Esophagus mucosa (tissue), 1 donor: Measurements from ENCODE around the gene C7orf25. TPM values are rescaled to one million over a fixed set of nuclear protein-coding genes. Genes with fewer than 3 reads are reported as not detected.
"Not testable (repeated sequence)": the region's sequence is repeated elsewhere in the genome, so short reads cannot be mapped to it uniquely, and the experiment has no call there.

Source experiments
- ATAC-seq: fragments of 200-7000 bp; cut with Tn5 transposase; one replicate; pipeline ENCODE4 v1.9.1; 2020
- total RNA-seq: library from RNA; stranded (reverse); gene quantifications from one replicate; pipeline ENCODE4 v1.2.4, GENCODE V29; 2023
- donor health status: DM: yes; HTN: yes; CAD: no.

Gene C7orf25
- total RNA-seq, 1 donor from 2014 or later: 3.8 TPM

GRCh38 chr7:42928754-42929153, 16.9 kb upstream of the C7orf25 start:
- no peak for ATAC-seq

GRCh38 chr7:42926204-42926603, 14.3 kb upstream of the C7orf25 start:
- ATAC-seq: no peak

GRCh38 chr7:42925630-42926029, 13.8 kb upstream of the C7orf25 start:
- ATAC-seq: peak; percentile 28

- no peak for ATAC-seq
These were observed 12.5 kb upstream of the C7orf25 start for GRCh38 chr7:42924223-42924838.

- no peak for ATAC-seq
These were observed 10.3 kb upstream of the C7orf25 start for GRCh38 chr7:42922017-42922753.

GRCh38 chr7:42915356-42915755, 3.5 kb upstream of the C7orf25 start:
- ATAC-seq: no peak

GRCh38 chr7:42914421-42915045, 2.7 kb upstream of the C7orf25 start:
- no peak for ATAC-seq

GRCh38 chr7:42914009-42914408, 2.1 kb upstream of the C7orf25 start:
- ATAC-seq: no peak

- ATAC-seq: no peak
These were observed 1.7 kb upstream of the C7orf25 start for GRCh38 chr7:42913591-42913990.

- ATAC-seq: no peak
These were observed 1.6 kb downstream of the C7orf25 start for GRCh38 chr7:42910306-42910705.

GRCh38 chr7:42907316-42907715, 4.6 kb downstream of the C7orf25 start:
- ATAC-seq: no peak

- no peak for ATAC-seq
These were observed 5.7 kb downstream of the C7orf25 start for GRCh38 chr7:42906181-42906580.

GRCh38 chr7:42902331-42902730, 9.5 kb downstream of the C7orf25 start:
- no peak for ATAC-seq

GRCh38 chr7:42900842-42901241, 11.0 kb downstream of the C7orf25 start:
- no peak for ATAC-seq

GRCh38 chr7:42893346-42894240, 18.3 kb downstream of the C7orf25 start:
- ATAC-seq: peak; percentile 35

GRCh38 chr7:42886893-42887505, 24.9 kb downstream of the C7orf25 start:
- no peak for ATAC-seq

GRCh38 chr7:42886129-42886528, 25.7 kb downstream of the C7orf25 start:
- no peak for ATAC-seq

GRCh38 chr7:42885183-42885582, 26.7 kb downstream of the C7orf25 start:
- ATAC-seq: not testable (repeated sequence)

- ATAC-seq: peak; percentile 63
These were observed 27.9 kb downstream of the C7orf25 start for GRCh38 chr7:42883950-42884349.

GRCh38 chr7:42880392-42880791, 31.5 kb downstream of the C7orf25 start:
- ATAC-seq: no peak

- ATAC-seq: no peak
These were observed 33.6 kb downstream of the C7orf25 start for GRCh38 chr7:42878303-42878702.

GRCh38 chr7:42877862-42878261, 34.0 kb downstream of the C7orf25 start:
- ATAC-seq: no peak
